A673 (cell line): ENCODE data around the gene IGSF21. TPM values are rescaled to one million over a fixed set of nuclear protein-coding genes. Genes with fewer than 3 reads are reported as not detected.
A peak's percentile ranks its signal among the peaks of the same experiment; 100 is the strongest.

Experiments
- BruUV-seq: library from RNA; stranded (reverse); fragments of 400-500 nt; replicated peaks from 2 replicates; lab custom pipeline; 2021; lab: Mats Ljungman, UMichigan
- CTCF ChIA-PET: fragments of 300-600 bp; sonication (Branson Sonifier 250); formaldehyde crosslinking; loops from one replicate; lab custom pipeline; 2022; ENCODE audit warnings: antibody characterized with exemption; lab: Charles Lee
- POLR2A ChIA-PET: fragments of 300-600 bp; sonication (Branson Sonifier 250); formaldehyde crosslinking; loops from one replicate; lab custom pipeline; 2022; ENCODE audit warnings: antibody characterized with exemption; ENCODE audit not compliant: low non-redundant PET; lab: Charles Lee
- DNase-seq: peaks from one replicate; pipeline ENCODE4 v3.0.0-alpha.2; 2015; ENCODE audit warnings: low spot score
- H3K27ac ChIP-seq: fragments of 200-600 bp; sonication (generic); 2 replicates; pipeline ENCODE4 v1.5.1; 2016; ENCODE audit warnings: mixed run types, low read depth, mild to moderate bottlenecking, mixed read lengths, antibody characterized with exemption, low read length; ENCODE audit not compliant: poor library complexity, severe bottlenecking
- H3K27me3 ChIP-seq: fragments of 200-600 bp; sonication (generic); replicated peaks from 2 replicates; pipeline ENCODE4 v1.6.1; 2017; ENCODE audit warnings: mixed run types, low read depth, mild to moderate bottlenecking, mixed read lengths, antibody characterized with exemption, low read length; ENCODE audit not compliant: insufficient read depth, poor library complexity
- H3K36me3 ChIP-seq: fragments of 200-600 bp; sonication (generic); 2 replicates; pipeline ENCODE4 v1.6.1; 2016; ENCODE audit warnings: mixed run types, mild to moderate bottlenecking, mixed read lengths, antibody characterized with exemption, low read length; ENCODE audit not compliant: insufficient read depth, poor library complexity, severe bottlenecking
- H3K4me1 ChIP-seq: fragments of 200-600 bp; sonication (generic); 2 replicates; pipeline ENCODE4 v1.6.1; 2017; ENCODE audit warnings: mixed run types, mild to moderate bottlenecking, mixed read lengths, antibody characterized with exemption, low read length; ENCODE audit not compliant: insufficient read depth, poor library complexity, severe bottlenecking
- H3K4me3 ChIP-seq: fragments of 200-600 bp; sonication (generic); 2 replicates; pipeline ENCODE4 v1.5.1; 2016; ENCODE audit warnings: low read depth, mixed run types, mild to moderate bottlenecking, mixed read lengths, low read length; ENCODE audit not compliant: poor library complexity, severe bottlenecking
- H3K9me3 ChIP-seq: fragments of 200-600 bp; sonication (generic); 2 replicates; pipeline ENCODE4 v1.6.1; 2016; ENCODE audit warnings: mixed run types, low read depth, mild to moderate bottlenecking, mixed read lengths, antibody characterized with exemption, low read length; ENCODE audit not compliant: poor library complexity, severe bottlenecking
- EZH2 ChIP-seq: fragments of 200-600 bp; sonication (generic); IDR thresholded peaks from 2 replicates; pipeline ENCODE4 v1.6.1; 2017; ENCODE audit warnings: borderline replicate concordance, low read depth, mild to moderate bottlenecking, mixed read lengths, antibody characterized with exemption, low read length; ENCODE audit not compliant: poor library complexity, severe bottlenecking
- intact Hi-C: fragments of 100-400 bp; cut with micrococcal nuclease; formaldehyde crosslinking; loops from one replicate; pipeline ENCODE4 v1.10.0; 2022; ENCODE audit not compliant: unreplicated experiment
- total RNA-seq: library from RNA; stranded (reverse); gene quantifications from 2 replicates; pipeline ENCODE4 v1.2.3, GENCODE V29; 2021
- TF ChIP-seq, protein P1 (sequence below): fragments of 300-800, 200-600 bp; sonication (generic); conservative IDR thresholded peaks from 2 replicates; pipeline ENCODE4 v1.5.1; 2017; ENCODE audit warnings: low read depth, mild to moderate bottlenecking, antibody characterized with exemption, low read length, moderate library complexity, mixed read lengths

Gene IGSF21
- total RNA-seq, 1 experiment from 2014 or later, result 3.2 TPM

- Histone ChIP-seq H3K4me3 (no peak overlapping the region), H3K27me3 (no peaks in the 10 kb centered on the region), H3K36me3 (no peaks in the 10 kb centered on the region), H3K27ac (no peak overlapping the region), H3K9me3 (no peaks in the 10 kb centered on the region), H3K4me1 (no peaks in the 10 kb centered on the region)
- peak; percentile 23 for DNase-seq
- no TSS peak for BruUV-seq
- ChIA-PET POLR2A (interaction anchor here (0.7 kb wide), 1 partner anchor 1663 kb away, joined by 3 read pairs; no protein-coding TSS in a partner anchor), CTCF (interaction anchor here (1.1 kb wide), 1 partner anchor 18 kb away, joined by 3 read pairs; no protein-coding TSS in a partner anchor)
- TF ChIP-seq, protein P1, sequence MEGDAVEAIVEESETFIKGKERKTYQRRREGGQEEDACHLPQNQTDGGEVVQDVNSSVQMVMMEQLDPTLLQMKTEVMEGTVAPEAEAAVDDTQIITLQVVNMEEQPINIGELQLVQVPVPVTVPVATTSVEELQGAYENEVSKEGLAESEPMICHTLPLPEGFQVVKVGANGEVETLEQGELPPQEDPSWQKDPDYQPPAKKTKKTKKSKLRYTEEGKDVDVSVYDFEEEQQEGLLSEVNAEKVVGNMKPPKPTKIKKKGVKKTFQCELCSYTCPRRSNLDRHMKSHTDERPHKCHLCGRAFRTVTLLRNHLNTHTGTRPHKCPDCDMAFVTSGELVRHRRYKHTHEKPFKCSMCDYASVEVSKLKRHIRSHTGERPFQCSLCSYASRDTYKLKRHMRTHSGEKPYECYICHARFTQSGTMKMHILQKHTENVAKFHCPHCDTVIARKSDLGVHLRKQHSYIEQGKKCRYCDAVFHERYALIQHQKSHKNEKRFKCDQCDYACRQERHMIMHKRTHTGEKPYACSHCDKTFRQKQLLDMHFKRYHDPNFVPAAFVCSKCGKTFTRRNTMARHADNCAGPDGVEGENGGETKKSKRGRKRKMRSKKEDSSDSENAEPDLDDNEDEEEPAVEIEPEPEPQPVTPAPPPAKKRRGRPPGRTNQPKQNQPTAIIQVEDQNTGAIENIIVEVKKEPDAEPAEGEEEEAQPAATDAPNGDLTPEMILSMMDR, result no peak
- TF ChIP-seq EZH2, result no peak
- intact Hi-C loops, result no loop called here
Measured at GRCh38 chr1:18253093-18253492, 145.5 kb downstream of the IGSF21 start.

- no peaks in the 10 kb centered on the region for H3K27me3 ChIP-seq
- H3K9me3 ChIP-seq, result no peaks in the 10 kb centered on the region
- ChIA-PET CTCF (no interaction called here), POLR2A (no interaction called here)
- no peaks in the 10 kb centered on the region for H3K36me3 ChIP-seq
- no peaks in the 10 kb centered on the region for H3K4me1 ChIP-seq
- BruUV-seq, result no TSS peak
- TF ChIP-seq EZH2, result no peak
- TF ChIP-seq, protein P1, result no peak
- intact Hi-C loops, result no loop called here
- DNase-seq, result peak; percentile 71
- H3K27ac ChIP-seq, result no peak overlapping the region
- no peak overlapping the region for H3K4me3 ChIP-seq
Measured at GRCh38 chr1:18256282-18257235, 149.0 kb downstream of the IGSF21 start.

DNA sequence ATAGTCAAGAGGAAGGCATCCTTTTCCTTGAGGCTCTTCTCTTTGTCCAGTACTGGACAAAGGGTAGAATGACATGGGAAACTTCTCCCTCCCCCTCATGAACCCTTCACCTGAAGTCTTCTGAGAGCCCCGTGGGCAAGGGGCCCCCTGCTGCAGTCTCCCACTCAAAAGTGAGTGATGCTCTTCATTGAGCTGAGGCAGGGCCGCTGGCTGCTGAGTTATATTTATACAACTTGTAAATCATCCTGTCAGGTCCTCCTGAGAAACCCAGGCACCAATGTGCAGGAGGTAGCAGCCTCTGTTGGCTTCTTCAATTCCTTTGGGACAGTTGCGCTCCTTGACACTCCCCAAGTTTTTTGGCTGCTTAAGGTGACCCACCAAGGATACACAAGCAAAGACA, 150.2 kb downstream of the IGSF21 start:
- no peak for DNase-seq
- Histone ChIP-seq H3K36me3 (no peaks in the 10 kb centered on the region), H3K4me3 (no peak overlapping the region), H3K9me3 (no peaks in the 10 kb centered on the region), H3K27ac (no peak overlapping the region), H3K4me1 (no peaks in the 10 kb centered on the region), H3K27me3 (no peaks in the 10 kb centered on the region)
- CTCF ChIA-PET, result no interaction called here
- BruUV-seq, result no TSS peak
- TF ChIP-seq, protein P1, result no peak
- TF ChIP-seq EZH2, result no peak
- intact Hi-C loops, result no loop called here
- POLR2A ChIA-PET, result no interaction called here
